Ovary (tissue), 9 donors: ENCODE data around the gene FKBP11. TPM values are rescaled to one million over a fixed set of nuclear protein-coding genes. Genes with fewer than 3 reads are reported as not detected.

Source experiments
- DNase-seq, 5 donors: peaks; one replicate each; pipeline ENCODE4 v3.0.0-alpha.2; 2019 to 2020
- H3K27ac ChIP-seq, 2 donors: fragments of 200-600 bp; one replicate each; pipeline versions ENCODE4 v1.5.1 to v1.8.0; 2019 to 2022
- H3K27me3 ChIP-seq: fragments of 200-600 bp; one replicate; pipeline ENCODE4 v1.8.0; 2022
- H3K36me3 ChIP-seq: fragments of 200-600 bp; sonication (generic); one replicate; pipeline ENCODE4 v1.5.1; 2019
- H3K4me1 ChIP-seq: one replicate; pipeline ENCODE4 v1.8.1; 2013; ENCODE audit warnings: mild to moderate bottlenecking, moderate library complexity; ENCODE audit not compliant: insufficient read depth
- H3K4me3 ChIP-seq: fragments of 200-600 bp; sonication (generic); one replicate; pipeline ENCODE4 v1.5.1; 2017
- H3K9me3 ChIP-seq, 2 donors: fragments of 200-600 bp in 1 of 2; sonication (generic) in 1 of 2; one replicate each; pipeline versions ENCODE4 v1.5.1 to v1.8.1; 2013 to 2019; ENCODE audit warnings: mild to moderate bottlenecking in 1 of 2, moderate library complexity in 1 of 2
- CTCF ChIP-seq, 3 donors: fragments of 450-650 bp in 2 of 3; fragments of 200-600 bp in 1 of 3; IDR thresholded peaks; one replicate each; pipeline versions ENCODE4 v1.5.1 to v1.8.0; 2016 to 2022; ENCODE audit warnings: antibody characterized with exemption in 3 of 3, mild to moderate bottlenecking in 1 of 3
- EP300 ChIP-seq: sonication (generic); formaldehyde crosslinking; IDR thresholded peaks from one replicate; pipeline ENCODE4 v1.6.1; 2017; ENCODE audit warnings: antibody characterized with exemption
- POLR2A ChIP-seq: fragments of 450-650 bp; IDR thresholded peaks from one replicate; pipeline ENCODE4 v1.6.1; 2017; ENCODE audit warnings: antibody characterized with exemption, mild to moderate bottlenecking, moderate library complexity
- WGBS, 3 donors: extraction: QIAGEN DNeasy Blood & Tissue Kit in 1 of 3; methylation state at CpG; one replicate each; pipeline versions ENCODE4 v1.1.5 to v1.1.7; 2013 to 2017; 5-methylcytosine and 5-hydroxymethylcytosine counted together
- intact Hi-C, 4 donors: fragments of 100-400 bp; cut with DNase I; formaldehyde crosslinking; loops; one replicate each; pipeline versions ENCODE4 v1.11.0 to v1.15.1; 2022 to 2023
- polyA plus RNA-seq, 2 donors: library from polyadenylated mRNA; stranded (reverse); fragments of 200-250 nt in 1 of 2; fragments of 350-450 nt in 1 of 2; fragmentation: Illumina TruSeq in 1 of 2; extraction: RNeasy Lipid Tissue Mini Kit (QIAGEN cat#74804) in 1 of 2; gene quantifications; one replicate each; pipeline ENCODE4 v1.2.3, GENCODE V29; 2013 to 2014
- total RNA-seq, 7 donors: library from RNA; depleted of rRNA in 2 of 7; stranded (reverse); fragments of >200 nt in 2 of 7; fragmentation: NEBNext Ultra II Directional in 3 of 7; extraction: Animal tissue kit (Norgen Biotek cat#: 25700) in 3 of 7; gene quantifications; one replicate each; pipeline versions ENCODE4 v1.1.0 to v1.2.4, GENCODE V29; 2016 to 2023
- donor health status: DM: no; HTN: no; CAD: no; lungs with moderate emphysema.
- donor health status: DM: no; HTN: no; CAD: no.
- donor health status: Bipolar disorder and iron deficiency.
- donor health status: DM: yes; HTN: yes; CAD: no.
- donor health status: DM: no; HTN: no; CAD: no.
- donor health status: DM: yes; HTN: yes; CAD: no.

FKBP11 gene
- total and polyA plus RNA-seq, 9 donors: 6.6 to 40.9 (median 15.8) TPM

GRCh38 chr12:48961801-48962200 lies 36.5 kb upstream of the FKBP11 start:
- H3K27me3 ChIP-seq: no peaks in the 10 kb centered on the region
- H3K27ac ChIP-seq: no peak overlapping the region
- H3K4me1 ChIP-seq: peaks cover 6% of the 10 kb centered on the region
- TF ChIP-seq EP300: no peak
- TF ChIP-seq CTCF (IDR thresholded peaks at IDR 0.05): no peak
- no peak for TF ChIP-seq POLR2A
- no peaks in the 10 kb centered on the region for H3K36me3 ChIP-seq
- no peaks in the 10 kb centered on the region for H3K9me3 ChIP-seq
- H3K4me3 ChIP-seq: no peak overlapping the region
- intact Hi-C loops: no loop called here
- no peak for DNase-seq

- TF ChIP-seq EP300 (no peak), POLR2A (no peak), CTCF (IDR thresholded peaks at IDR 0.05) (no peak)
- Histone ChIP-seq H3K4me3 (no peak overlapping the region), H3K27ac (no peak overlapping the region), H3K4me1 (peaks cover 6% of the 10 kb centered on the region), H3K27me3 (no peaks in the 10 kb centered on the region), H3K36me3 (no peaks in the 10 kb centered on the region), H3K9me3 (no peaks in the 10 kb centered on the region)
- WGBS, 3 donors: 34 to 37% (median 35%) methylated on average over 4 of the region's 4 CpGs
- DNase-seq: no peak
- intact Hi-C loops: no loop called here
Observed at GRCh38 chr12:48961331-48961730, 36.0 kb upstream of the FKBP11 start.

GRCh38 chr12:48960834-48961233 lies 35.5 kb upstream of the FKBP11 start:
- Histone ChIP-seq H3K9me3 (no peaks in the 10 kb centered on the region), H3K4me1 (peaks cover 9% of the 10 kb centered on the region), H3K27ac (no peak overlapping the region), H3K36me3 (no peaks in the 10 kb centered on the region), H3K4me3 (no peak overlapping the region), H3K27me3 (no peaks in the 10 kb centered on the region)
- DNase-seq: no peak
- intact Hi-C loops: no loop called here
- WGBS, 3 donors: 36 to 60% (median 48%) methylated on average over 3 of the region's 3 CpGs
- TF ChIP-seq POLR2A (no peak), CTCF (IDR thresholded peaks at IDR 0.05) (no peak), EP300 (no peak)

GRCh38 chr12:48958049-48958388 lies 32.7 kb upstream of the FKBP11 start:
- intact Hi-C loops: no loop called here
- Histone ChIP-seq H3K36me3 (no peaks in the 10 kb centered on the region), H3K4me3 (peak overlapping the region; percentile 96), H3K9me3 (no peaks in the 10 kb centered on the region), H3K27ac (no peak overlapping the region), H3K4me1 (peaks cover 10% of the 10 kb centered on the region), H3K27me3 (no peaks in the 10 kb centered on the region)
- WGBS, 3 donors: 21 to 25% (median 23%) methylated on average over 3 of the region's 3 CpGs
- no peak for DNase-seq
- TF ChIP-seq EP300 (no peak), CTCF (IDR thresholded peaks at IDR 0.05) (no peak), POLR2A (no peak)
